NAMALWA (cell line): ENCODE results near the gene MINDY4.
A peak's percentile ranks its signal among the peaks of the same experiment; 100 is the strongest.

Experiments
- DNase-seq: peaks from one replicate; pipeline ENCODE4 v3.0.0-alpha.2; 2015; ENCODE audit warnings: low spot score

Gene MINDY4

DNA sequence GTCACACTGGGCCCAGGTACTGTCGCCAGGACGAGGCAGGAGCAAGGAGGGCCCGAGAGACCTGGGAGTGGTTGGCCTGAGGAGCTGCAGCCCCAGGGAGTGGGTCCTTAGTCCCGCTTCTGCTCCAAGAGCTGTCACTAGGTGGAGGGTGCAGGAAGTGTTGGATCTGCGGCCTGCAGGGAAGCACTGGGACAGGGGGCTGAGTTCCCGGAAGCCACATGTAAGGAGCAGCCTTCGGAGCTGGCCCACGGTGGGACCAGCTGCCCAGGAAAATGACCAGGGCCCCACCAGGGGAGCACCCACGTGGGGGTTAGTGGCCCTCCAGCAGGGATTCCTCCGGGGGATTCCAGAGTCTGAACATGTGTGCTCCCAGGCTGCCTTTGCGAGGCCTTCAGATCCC lies 131.2 kb downstream of the MINDY4 start:
- DNase-seq = no peak

DNA sequence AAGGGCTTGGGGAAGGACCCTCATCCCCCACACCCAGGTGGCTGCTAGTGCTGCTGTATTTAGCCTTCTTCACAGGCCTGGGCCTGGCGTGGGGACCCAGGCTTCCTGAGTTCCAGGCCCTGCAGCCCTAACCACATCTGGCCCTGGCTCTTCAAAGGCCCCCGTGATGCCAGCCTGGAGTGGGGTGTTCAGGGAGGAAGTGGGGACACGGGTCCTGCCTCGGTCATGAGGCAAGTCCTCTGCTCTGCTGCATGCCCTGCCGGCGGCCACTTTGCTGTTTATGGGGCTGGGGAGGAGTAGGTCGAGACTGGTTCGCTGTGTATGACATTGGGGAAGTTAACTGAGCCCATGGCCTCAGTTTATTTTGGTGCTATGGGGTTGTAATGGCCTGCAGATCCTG lies 131.9 kb downstream of the MINDY4 start:
- no peak for DNase-seq

DNA sequence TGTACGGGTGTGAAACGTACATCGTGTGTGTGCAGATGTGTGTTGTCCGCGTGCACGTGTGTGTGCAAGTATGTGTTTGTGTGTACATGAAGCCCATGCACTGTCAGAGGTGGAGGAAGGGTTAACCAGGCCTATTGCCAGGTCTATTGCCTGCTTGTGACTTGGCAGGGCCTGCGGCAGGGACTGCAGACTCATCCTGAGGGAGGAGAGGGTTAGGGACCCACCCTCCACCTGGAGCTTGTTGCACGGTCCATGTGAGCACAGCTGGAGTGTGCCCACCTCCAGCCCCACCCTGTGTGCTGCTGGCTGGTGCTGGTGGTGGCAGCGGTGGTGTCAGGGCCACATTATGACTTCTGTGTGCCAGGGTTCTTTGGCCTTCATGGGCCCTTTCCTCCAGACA lies 133.3 kb downstream of the MINDY4 start:
- no peak for DNase-seq

DNA sequence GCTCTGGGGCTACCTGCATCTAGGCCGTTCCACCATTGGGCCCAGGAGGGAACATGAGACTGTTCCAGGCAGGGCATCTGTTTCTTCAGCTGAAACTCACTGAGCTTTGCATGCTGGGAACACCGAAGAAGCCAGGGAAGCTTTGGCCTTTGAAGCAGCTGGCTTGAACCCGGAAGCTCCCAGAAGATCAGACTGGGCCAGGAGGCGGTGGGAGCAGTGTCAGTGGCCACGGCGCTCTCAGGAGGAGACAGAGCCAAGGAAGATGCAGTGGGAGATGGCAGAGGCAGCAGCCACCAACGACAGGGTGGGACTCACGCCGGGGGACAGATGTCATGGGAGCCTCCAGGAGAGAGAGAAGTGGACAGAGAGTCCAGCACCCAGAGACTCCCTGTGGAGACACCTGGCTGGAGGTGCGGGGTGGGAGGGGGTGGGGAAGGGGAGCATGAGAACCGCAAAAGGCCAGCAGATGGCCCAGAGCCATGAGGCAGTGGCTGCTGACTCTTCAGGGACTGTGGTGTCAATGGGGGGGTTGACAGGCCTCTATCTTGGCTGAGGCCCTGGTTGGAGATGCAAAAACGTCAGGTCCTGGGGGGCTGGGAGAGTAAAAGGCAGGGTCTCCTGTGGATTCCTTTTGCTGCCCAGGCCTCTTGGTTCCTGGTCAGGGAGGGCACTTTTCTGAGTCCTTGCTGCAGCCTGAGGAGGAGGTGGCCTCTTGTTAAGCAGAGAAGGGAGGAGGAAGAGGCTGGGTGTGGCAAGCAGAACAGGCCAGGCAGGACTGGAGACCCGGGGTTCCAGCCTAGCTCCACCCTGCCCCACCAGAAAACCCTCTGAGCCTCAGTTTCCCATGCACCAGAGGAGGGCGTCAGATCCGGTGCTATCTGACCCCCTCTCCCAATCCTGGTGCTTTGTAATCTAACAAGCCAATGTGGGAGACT lies 134.1 kb downstream of the MINDY4 start:
- no peak for DNase-seq

DNA sequence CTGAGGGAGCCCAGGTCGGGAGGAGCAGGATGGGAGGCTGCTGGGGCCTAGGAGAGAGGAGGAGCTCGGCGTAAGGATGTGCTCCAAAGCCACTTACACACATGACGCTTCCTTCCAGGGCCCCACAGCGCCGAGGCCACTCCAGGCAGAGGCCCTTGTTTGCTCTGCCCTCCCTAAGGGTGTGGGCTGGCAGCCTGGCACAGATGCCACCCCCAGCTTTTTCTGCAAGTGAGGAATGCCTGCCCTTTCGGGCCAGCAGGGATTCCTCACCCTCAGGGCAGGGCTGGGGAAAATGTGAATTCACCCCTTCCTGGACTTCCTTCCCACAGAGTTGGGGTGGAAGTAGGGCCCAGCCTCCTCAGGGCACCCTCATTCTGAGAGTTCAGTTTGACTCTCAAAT lies 134.8 kb downstream of the MINDY4 start:
- DNase-seq = no peak

DNA sequence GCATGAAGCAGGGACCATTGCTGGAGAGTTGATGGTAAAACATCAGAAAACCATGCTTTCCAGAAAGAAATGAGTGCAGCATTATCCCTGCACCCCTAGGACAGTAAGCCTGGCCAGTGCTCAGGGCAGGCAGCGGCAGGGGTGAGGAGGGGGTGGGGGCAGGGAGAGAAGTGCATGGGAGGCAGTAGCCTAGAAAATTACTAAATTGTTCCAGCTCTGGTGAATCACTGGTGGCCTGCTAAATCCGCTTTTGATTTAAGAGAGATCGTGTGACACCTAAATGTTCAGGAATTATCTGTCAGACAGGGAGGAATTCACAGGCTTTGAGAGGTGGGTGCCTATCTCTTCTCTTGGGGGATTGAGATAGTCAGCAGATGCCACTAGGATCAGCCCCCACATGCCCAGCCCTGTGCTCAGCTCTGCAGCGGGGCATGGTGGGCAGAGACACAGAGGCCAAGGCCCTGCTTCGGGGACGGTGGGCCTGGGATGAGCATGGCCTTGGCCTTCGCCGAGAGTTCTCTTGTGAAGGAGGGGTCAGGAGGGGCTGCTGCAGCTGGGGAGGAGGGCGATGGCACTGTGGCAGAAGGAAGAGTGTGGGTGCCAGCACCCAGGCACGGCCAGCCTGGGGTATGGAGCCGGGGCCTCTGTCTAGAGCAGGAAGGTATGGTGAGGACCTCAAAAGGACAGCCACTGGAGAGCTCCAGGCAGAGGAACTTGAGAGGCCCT lies 135.5 kb downstream of the MINDY4 start:
- DNase-seq = no peak

DNA sequence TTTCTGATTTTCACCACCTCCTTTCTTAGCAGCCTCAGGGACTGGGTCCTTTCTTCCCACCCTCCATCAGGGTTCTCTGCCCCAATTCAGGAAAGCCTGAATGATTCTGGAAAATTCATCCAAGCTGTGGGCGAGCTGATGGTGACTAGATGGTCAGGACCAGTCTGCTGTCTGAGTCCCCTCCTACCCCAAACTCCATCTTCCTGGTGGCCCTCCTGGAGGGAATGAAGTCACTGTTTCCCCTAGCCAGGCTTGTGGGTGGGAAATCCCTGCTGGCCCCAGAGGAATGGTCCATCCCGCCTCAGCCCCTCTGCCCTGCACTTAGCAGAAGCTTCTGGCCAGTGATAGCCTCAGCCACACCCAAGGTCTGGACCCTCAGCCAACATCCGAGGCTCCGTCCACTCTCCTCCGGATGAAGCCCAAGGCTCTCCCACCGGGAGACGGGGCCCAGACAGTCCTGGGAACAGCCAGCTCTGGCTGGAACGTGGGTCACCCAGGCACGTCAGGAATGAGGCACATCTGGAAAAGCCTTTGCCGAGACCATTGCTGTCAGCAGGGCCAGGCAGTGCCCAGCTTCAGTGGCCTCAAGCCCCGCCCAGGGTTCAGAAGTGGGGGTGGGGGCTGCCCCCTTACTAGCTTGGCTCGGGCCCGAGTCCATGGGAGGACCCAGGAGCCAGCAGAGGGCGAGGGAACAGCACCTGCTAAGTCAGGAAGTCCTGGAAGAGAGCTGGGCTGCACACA lies 136.5 kb downstream of the MINDY4 start:
- no peak for DNase-seq

DNA sequence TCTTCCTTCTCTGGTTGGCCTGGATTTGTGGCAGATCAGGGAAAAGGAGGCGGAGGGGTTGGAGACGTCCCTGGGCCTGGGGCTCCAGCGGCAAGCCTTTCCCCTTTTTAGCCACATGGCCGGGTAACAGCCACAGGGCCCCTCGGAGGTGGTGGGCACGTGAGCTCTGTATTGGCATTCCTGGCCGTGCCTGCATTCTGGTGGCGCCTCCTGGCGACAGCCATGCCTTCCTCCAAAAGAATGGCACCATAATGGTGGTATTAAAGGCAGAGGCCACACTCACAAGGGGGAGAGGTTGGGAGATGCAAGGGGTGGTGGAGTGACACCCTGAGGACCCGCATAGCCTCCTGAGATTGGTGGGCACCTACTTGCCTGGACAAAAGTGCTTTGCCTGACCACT lies 137.5 kb downstream of the MINDY4 start:
- peak; percentile 47 for DNase-seq

DNA sequence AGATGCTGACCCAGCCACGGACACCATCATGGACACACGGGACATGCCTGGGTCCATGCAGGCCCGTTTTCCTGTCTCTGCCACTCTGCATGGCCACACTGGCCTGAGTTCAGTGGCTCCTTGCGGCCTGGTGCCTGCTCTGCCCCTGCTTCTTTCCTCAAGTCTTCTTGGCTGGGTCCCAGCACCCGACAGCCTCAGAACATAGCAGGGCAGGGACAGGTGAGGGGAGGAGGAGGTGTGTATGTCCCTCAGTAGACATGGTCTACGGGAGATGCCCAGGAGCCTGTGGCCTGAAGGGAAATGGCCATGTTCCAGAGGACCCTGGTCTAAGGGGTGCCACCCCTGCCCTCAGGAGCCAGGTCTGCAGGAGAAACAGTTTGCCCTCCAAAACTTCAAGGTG lies 138.2 kb downstream of the MINDY4 start:
- DNase-seq = no peak

DNA sequence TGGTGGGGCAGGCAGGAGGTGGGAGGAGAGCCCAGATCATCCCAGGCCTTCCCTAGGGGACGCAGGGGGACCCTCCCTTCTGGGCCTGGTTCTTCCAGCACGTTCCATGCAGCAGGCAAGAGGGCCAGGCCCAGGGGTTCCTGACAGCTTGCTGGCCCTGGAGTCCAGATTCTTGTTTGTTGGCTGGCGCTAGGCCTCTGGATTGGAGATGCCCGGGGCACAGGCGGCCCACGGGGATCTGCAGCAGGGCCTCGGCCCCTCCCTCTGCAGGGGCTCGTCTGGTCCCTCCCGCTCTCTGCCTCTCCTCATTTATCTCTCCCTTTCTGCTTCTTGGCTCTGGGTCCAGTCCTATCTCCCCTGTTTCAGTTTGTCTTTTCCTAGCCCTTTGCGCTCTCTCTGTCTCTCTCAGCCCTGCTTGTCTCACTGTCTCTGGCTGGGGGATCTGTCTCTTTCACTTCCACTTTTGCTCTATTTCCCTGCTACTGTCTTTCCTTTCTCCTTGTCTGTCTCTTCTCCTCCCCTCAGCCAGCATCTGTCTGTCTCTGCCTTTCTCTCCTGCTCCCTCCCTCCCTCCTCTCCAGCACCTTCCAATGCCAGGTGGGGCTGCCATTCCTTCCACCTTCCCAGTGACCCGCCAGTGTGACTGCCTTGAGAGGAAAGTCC lies 139.3 kb downstream of the MINDY4 start:
- DNase-seq = no peak

DNA sequence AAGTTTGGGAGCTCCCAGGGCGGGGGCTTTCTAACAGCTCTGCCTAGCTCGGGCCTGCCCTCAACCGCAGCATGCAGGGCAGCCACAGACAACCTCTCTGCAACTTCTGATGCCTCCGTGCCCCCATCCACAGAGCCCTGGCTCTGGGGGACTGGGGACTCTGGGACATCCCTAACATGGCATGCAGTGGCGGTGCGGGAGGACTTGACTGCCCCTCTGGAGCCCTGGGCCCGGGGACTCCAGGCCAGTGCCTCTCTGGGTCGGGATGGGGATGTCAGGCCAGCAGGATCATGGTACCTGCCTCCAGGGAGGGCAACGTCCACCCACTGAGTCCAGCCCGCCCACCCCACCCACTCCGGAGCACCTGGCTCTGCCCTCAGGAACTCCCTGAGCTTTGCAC lies 139.9 kb downstream of the MINDY4 start:
- no peak for DNase-seq

DNA sequence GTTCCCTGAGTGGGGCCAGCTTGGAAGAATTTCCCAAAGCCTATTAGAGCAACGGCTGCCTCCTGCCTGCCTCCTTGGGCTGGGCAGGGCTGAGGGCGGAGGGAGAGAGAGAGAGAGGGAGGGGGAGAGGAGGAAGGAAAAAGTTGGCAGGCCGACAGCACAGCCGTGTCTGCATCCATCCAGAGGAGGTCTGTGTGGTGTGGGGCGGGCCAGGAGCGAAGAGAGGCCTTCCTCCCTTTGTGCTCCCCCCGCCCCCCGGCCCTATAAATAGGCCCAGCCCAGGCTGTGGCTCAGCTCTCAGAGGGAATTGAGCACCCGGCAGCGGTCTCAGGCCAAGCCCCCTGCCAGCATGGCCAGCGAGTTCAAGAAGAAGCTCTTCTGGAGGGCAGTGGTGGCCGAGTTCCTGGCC lies 140.3 kb downstream of the MINDY4 start, which contains the start of gene AQP1:
AQP1 (plus strand) TSS at position 293 of the 409 bp plus-strand sequence; CDS start at position 350, 57 bp downstream.
- DNase-seq = no peak

DNA sequence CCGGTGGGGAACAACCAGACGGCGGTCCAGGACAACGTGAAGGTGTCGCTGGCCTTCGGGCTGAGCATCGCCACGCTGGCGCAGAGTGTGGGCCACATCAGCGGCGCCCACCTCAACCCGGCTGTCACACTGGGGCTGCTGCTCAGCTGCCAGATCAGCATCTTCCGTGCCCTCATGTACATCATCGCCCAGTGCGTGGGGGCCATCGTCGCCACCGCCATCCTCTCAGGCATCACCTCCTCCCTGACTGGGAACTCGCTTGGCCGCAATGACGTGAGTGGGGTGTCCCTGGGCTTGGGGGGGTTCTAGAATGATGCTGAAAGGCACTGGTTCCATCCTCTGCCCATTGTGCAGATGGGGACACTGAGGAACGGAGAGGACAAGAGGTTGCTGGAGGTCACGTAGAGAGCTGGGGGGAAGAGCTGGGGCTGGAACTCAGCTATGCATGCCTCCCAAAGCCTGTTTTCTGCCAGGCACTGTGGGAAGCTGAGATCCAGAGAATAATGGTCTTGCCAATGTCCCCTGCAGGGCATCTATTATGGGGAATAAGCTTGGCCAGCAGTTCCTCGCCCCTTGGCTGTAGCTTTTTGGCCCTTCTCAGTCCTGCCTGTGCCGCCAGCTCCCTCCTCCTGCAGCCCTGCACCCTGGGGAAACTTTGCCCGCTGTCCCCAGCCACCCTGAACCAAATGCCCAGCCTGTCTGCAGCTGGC lies 141.0 kb downstream of the MINDY4 start:
- DNase-seq = no peak

DNA sequence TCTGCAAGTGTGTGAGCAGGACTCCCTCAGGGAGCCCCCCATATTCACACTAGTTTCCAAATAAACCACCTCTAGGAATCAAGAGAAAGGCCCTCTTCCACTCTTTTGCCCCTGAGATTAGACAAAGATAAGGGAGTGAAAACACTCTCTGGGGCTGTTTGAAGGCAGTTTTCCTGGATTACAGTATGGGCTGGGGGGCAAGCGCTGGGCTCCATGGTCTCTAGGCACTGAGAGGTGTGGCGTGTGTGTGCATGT lies 141.4 kb downstream of the MINDY4 start:
- DNase-seq = no peak

DNA sequence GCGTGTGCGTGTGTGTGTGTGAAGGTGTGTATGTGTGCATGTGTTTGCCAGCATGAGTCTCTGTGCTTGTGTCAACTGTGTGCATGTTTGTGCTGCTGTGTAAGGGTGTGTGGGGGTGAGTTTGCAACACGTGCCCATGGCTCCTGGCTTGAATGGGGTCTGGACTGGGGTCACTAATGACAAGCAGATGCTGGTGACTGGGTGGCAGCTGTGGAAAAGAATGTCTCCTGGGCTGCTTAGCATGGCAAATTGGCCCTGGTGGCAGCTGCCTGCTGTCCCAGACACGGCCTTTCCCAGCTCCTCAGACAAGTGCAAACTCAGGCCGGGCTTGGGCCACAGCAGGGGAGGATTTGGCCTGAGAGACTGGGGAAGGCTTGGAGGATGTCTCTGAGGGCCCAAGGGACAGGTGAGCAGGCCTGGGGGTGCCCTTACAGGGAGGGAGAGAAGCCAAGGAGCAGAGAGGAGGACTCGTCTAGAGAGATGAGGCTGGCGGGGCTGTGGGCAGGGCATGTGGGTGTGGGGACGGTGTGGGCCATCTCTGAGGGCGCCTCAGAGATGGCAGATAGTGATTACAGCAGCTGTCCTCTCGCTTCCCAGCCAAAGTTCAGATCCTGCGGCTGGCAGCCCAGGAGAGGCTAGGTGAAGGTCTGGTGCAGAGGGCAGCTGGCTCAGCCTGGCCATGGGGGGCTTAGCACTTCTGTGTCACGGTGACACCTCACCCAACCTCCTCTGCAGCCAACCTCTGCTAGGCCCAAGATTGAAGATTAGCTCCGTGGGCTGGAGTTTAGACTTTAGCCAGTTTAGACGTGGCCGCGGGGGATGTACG lies 142.0 kb downstream of the MINDY4 start:
- no peak for DNase-seq

DNA sequence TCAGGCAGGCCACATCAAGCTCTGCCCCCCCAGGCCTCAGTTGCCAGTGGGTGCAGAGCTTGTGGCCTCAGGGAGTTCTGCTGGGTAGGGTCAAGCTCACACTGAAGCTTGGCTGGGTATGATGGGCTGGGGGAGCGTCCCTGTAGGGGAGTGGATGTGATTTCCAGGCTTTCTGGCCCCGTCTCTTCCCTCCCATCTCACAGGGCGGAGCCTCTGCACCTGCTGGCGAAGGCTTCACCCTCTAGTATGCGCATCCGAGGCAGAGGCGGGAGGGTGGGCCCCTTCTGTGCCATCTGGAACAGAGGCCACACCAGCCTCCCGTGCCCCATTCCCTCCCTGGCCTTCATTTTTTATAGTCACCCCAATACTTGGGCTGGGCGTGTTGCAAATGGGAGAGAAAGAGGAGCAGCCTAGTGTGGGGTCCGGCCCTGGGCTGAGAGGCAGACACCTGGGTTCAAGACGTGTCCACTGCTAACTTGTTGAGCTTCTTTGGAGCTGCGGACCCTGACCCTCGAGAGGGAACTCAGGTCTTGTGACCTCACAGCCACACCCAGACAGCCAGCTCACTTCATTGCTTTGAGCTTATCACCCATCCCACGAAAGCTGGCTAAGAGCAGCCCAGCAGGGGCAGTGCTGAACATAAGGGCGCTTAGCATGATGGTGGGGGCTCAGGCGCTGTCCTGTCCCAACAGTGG lies 142.8 kb downstream of the MINDY4 start:
- no peak for DNase-seq

DNA sequence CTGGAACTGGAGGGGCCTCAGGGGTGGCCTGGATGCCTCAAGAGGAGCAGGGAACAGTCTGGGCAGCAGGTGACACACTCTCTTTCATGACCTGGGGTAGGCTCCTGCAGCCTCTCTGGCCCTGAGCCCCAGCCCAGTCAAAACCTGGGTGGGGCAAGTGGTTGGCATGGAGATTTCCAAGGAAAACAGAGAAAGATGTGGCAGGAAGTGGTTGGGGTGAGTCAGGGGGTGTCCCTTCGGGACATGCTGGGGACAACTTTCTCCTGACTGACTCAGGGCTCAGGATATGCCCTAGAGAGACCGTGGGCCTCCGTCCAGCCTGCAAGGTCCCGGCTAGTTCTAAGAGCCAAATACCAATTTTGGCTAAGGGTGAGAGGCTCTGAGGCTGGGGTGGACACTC lies 143.4 kb downstream of the MINDY4 start:
- no peak for DNase-seq

DNA sequence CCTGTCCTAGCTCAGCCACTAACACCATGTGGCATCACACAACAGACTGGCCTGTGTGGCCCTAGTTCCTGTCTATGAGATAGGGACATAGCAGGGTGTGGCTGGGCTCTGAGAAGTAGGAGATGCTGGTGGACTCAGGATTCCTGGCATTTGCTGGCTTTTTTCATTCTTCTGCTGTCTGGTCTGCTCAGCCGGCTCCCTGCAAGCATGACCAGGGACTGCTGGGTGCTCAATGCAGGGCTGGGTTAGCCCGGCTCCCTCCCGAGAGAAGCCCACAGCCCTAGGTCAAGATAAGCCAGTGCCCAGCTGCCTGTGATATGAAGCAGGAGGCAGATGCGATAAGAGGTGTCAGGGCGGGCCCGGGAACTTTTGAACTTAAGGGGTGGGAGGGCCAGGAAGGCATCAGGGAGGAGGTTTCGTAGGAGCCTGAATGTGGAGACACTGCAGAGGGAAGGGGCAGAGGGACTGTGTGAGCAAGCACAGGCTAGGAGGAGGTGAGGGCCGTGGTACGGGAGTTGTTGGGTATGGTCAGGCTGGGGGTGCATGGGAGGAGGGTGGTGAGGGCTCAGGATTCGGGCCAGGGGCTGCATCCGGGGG lies 143.9 kb downstream of the MINDY4 start:
- no peak for DNase-seq

DNA sequence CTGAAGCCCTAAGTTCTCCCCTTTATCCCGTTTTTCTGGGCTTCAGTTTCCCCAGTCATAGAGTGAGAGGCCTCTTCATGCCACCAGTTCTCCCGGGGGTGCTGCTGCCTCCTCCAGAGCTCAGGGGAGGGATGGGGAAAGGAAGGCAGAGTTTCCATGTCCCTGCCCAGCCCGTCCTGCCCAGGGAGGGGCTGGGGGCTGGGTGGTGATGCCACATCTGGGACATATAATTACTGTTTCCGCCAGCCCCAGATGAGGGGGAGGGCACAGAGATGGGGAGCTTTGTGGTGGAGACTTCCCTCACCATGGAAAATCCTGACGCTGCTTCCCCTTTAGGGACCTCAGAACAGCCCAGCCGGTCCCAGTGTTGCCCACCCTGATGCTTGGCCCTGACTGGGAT lies 144.5 kb downstream of the MINDY4 start:
- DNase-seq = no peak

DNA sequence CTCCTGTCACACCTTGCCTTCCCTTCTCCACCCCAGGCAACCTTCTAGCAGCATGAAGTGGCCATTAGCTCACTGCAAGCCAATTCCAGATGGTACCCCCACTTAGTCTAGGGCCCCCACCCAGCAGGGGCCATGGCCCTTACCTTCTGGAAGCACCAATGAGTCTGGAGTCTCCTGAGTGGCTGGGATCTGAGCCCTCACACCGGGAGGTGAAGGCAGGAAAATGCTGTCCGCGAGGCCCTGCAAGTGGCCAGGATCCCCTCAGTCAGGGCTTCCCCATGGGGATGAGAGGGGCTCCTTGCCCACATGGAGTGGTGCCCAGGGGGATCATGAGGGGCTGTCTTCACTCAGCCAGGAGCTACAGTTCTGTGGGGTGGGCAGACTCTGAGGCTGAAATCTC lies 145.0 kb downstream of the MINDY4 start:
- no peak for DNase-seq
